ENCODE measurements around the gene GLIS1. TPM values are rescaled to one million over a fixed set of nuclear protein-coding genes. Genes with fewer than 3 reads are reported as not detected.

GLIS1 gene
- polyA plus RNA-seq, 1 donor from 2014 or later: not detected

- no peaks in the 10 kb centered on the region for H3K9me3 ChIP-seq (ENCODE audit: low read length)
- H3K27me3 ChIP-seq (ENCODE audit: insufficient read depth, low read depth, low read length): no peaks in the 10 kb centered on the region
- H3K9ac ChIP-seq (ENCODE audit: low read length): no peak overlapping the region
- TF ChIP-seq EP300 (conservative IDR thresholded peaks at IDR 0.05; ENCODE audit: poor library complexity, severe bottlenecking) (no peak), POLR2AphosphoS5 (IDR thresholded peaks at IDR 0.05) (no peak), CTCF (IDR thresholded peaks at IDR 0.05; ENCODE audit: poor library complexity, severe bottlenecking) (no peak), RAD21 (conservative IDR thresholded peaks at IDR 0.05) (no peak), MXI1 (conservative IDR thresholded peaks at IDR 0.05; ENCODE audit: poor library complexity, severe bottlenecking) (no peak), EZH2 (IDR thresholded peaks at IDR 0.05; ENCODE audit: borderline replicate concordance, insufficient read depth, low read length, poor library complexity, severe bottlenecking) (no peak), SMC3 (conservative IDR thresholded peaks at IDR 0.05; ENCODE audit: poor library complexity) (no peak), TAF1 (IDR thresholded peaks at IDR 0.05; ENCODE audit: low read depth) (no peak), REST (IDR thresholded peaks at IDR 0.05; ENCODE audit: borderline replicate concordance) (no peak)
- H3K79me2 ChIP-seq (replicated peaks; ENCODE audit: insufficient read depth, low read length): no peaks in the 10 kb centered on the region
- H4K20me1 ChIP-seq (ENCODE audit: insufficient read depth): no peaks in the 10 kb centered on the region
- no peaks in the 10 kb centered on the region for H3K36me3 ChIP-seq (ENCODE audit: insufficient read depth, low read length)
- no peaks in the 10 kb centered on the region for H3F3A ChIP-seq (ENCODE audit: insufficient read depth, low read length, poor library complexity, severe bottlenecking)
- no peak overlapping the region for H3K4me3 ChIP-seq (ENCODE audit: low read length)
- no peak overlapping the region for H3K4me2 ChIP-seq (ENCODE audit: low read length)
- no peak overlapping the region for H2AFZ ChIP-seq (ENCODE audit: low read depth, low read length)
- H3K9me2 ChIP-seq (ENCODE audit: insufficient read depth, low read length): no peaks in the 10 kb centered on the region
- no peak overlapping the region for H3K27ac ChIP-seq (ENCODE audit: low read length)
Observed at GRCh38 chr1:53495633-53496345, 243.2 kb downstream of the GLIS1 start.

- no peaks in the 10 kb centered on the region for H3F3A ChIP-seq (ENCODE audit: insufficient read depth, low read length, poor library complexity, severe bottlenecking)
- H3K9me2 ChIP-seq (ENCODE audit: insufficient read depth, low read length): no peaks in the 10 kb centered on the region
- no peaks in the 10 kb centered on the region for H3K27me3 ChIP-seq (ENCODE audit: insufficient read depth, low read depth, low read length)
- no peaks in the 10 kb centered on the region for H4K20me1 ChIP-seq (ENCODE audit: insufficient read depth)
- no peaks in the 10 kb centered on the region for H3K79me2 ChIP-seq (replicated peaks; ENCODE audit: insufficient read depth, low read length)
- H3K36me3 ChIP-seq (ENCODE audit: insufficient read depth, low read length): no peaks in the 10 kb centered on the region
- no peak overlapping the region for H3K27ac ChIP-seq (ENCODE audit: low read length)
- H3K4me3 ChIP-seq (ENCODE audit: low read length): no peak overlapping the region
- no peak overlapping the region for H2AFZ ChIP-seq (ENCODE audit: low read depth, low read length)
- H3K4me2 ChIP-seq (ENCODE audit: low read length): no peak overlapping the region
- H3K9me3 ChIP-seq (ENCODE audit: low read length): no peaks in the 10 kb centered on the region
- TF ChIP-seq TAF1 (IDR thresholded peaks at IDR 0.05; ENCODE audit: low read depth): no peak
- no peak overlapping the region for H3K9ac ChIP-seq (ENCODE audit: low read length)
Observed at GRCh38 chr1:53490351-53490750, 248.6 kb downstream of the GLIS1 start.

All from neural cell (in vitro differentiated cells).